ENCODE data around the gene PEG3. TPM values are rescaled to one million over a fixed set of nuclear protein-coding genes. Genes with fewer than 3 reads are reported as not detected.
"Not testable (repeated sequence)": the region's sequence is repeated elsewhere in the genome, so short reads cannot be mapped to it uniquely, and the experiment has no call there.

The PEG3 gene
- total and polyA plus RNA-seq, 2 of the 13 experiments (the other 11 are each of a cell fraction or from before 2014, with no cell fraction given), result 217 to 394 TPM

DNA sequence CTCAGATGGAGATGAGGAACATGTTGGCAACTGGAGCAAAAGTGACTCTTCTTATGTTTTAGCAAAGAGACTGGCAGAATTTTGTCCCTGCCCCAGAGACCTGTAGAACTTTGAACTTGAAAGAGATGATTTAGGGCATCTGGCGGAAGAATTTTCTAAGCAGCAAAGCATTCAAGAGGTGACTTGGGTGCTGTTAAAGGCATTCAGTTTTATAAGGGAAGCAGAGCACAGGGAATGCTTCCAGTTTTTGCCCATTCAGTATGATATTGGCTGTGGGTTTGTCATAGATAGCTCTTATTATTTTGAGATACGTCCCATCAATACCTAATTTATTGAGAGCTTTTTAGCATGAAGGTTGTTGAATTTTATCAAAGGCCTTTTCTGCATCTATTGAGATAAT is 11.8 kb upstream of the PEG3 start:
- POLR2A ChIA-PET; H3K27me3 ChIP-seq (ENCODE audit: control insufficient read depth in 1 of 2, insufficient read depth in 2 of 2, low read length in 2 of 2); H4K20me1 ChIP-seq (ENCODE audit: insufficient read depth, low read length); H2AFZ ChIP-seq (ENCODE audit: low read length); CTCF ChIA-PET (ENCODE audit: low intra/inter-chr PET ratio, low total read pairs); H3K36me3 ChIP-seq (replicated peaks in 1 of 2; ENCODE audit: control insufficient read depth in 1 of 2, insufficient read depth in 2 of 2, low read length in 2 of 2); H3K9ac ChIP-seq (ENCODE audit: insufficient read depth, low read depth, low read length); ATAC-seq; intact Hi-C loops (cut with micrococcal nuclease; ENCODE audit: unreplicated experiment); in situ Hi-C loops (cut with HindIII; ENCODE audit: extremely low pct_ligation_motif_present, low pct_unique_long_range_greater_than_20kb); H3K27ac ChIP-seq (ENCODE audit: extremely low read length, insufficient read depth, low read length); BruUV-seq (replicated peaks); H3K79me2 ChIP-seq (ENCODE audit: insufficient read depth, low read length); DNase-seq (ENCODE audit: low spot score); H3K4me3 ChIP-seq (replicated peaks in 1 of 3; ENCODE audit: insufficient read depth in 1 of 3, low read depth in 2 of 3, low read length in 3 of 3); FAIRE-seq; H3K4me2 ChIP-seq (ENCODE audit: low read depth, low read length): not testable (repeated sequence)
- 81% methylated on average over 2 of the region's 2 CpGs for WGBS (ENCODE audit: low lambda C conversion rate)
- peaks cover 29% of the 10 kb centered on the region; the same call in 1 of the 2 replicates for H3K9me3 ChIP-seq (ENCODE audit: low read length)
- peaks cover 28% of the 10 kb centered on the region for H3K4me1 ChIP-seq (ENCODE audit: insufficient read depth, low read length)
- peak; percentile 95; the same call in 1 of the 2 replicates for TF ChIP-seq ZNF841 (CRISPR knock-in tag; IDR thresholded peaks at IDR 0.05; ENCODE audit: borderline replicate concordance)

DNA sequence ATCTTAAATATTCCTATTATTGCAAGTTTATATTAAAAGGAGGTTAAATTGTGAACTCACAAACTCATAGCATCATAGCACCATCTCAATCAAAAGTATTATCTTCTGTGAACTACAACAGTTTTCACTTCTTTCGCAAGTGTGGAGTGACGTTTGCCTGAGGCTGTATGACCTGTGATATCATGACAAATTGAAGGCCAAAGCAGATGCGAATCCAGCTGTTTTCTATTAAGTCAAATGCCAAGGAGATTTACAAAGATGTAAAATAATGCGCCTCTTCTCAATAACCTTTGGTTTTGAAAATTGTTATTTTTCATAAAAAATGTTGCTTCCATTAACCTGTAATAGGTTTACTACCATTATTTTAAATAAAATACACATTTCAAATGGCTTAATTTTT is 7.6 kb upstream of the PEG3 start:
- Histone ChIP-seq H3K4me3 (replicated peaks in 1 of 3; ENCODE audit: insufficient read depth in 1 of 3, low read depth in 2 of 3, low read length in 3 of 3) (no peak overlapping the region), H2AFZ (ENCODE audit: low read length) (no peak overlapping the region), H3K9ac (ENCODE audit: insufficient read depth, low read depth, low read length) (no peak overlapping the region), H3K27ac (ENCODE audit: extremely low read length, insufficient read depth, low read length) (no peak overlapping the region), H3K27me3 (ENCODE audit: control insufficient read depth in 1 of 2, insufficient read depth in 2 of 2, low read length in 2 of 2) (no peaks in the 10 kb centered on the region), H3K36me3 (replicated peaks in 1 of 2; ENCODE audit: control insufficient read depth in 1 of 2, insufficient read depth in 2 of 2, low read length in 2 of 2) (0 out of 5 replicates have a peak, but pooled peaks cover 0 to 5% of the 10 kb centered on the region in 2 experiments), H4K20me1 (ENCODE audit: insufficient read depth, low read length) (no peaks in the 10 kb centered on the region), H3K4me2 (ENCODE audit: low read depth, low read length) (no peak overlapping the region), H3K4me1 (ENCODE audit: insufficient read depth, low read length) (peaks cover 39% of the 10 kb centered on the region), H3K79me2 (ENCODE audit: insufficient read depth, low read length) (peaks cover 23% of the 10 kb centered on the region), H3K9me3 (ENCODE audit: low read length) (peaks cover 10% of the 10 kb centered on the region; the same call in 1 of the 2 replicates)
- DNase-seq (ENCODE audit: low spot score) (no peak), FAIRE-seq (no peak), ATAC-seq (no peak)
- in situ Hi-C loops (cut with HindIII; ENCODE audit: extremely low pct_ligation_motif_present, low pct_unique_long_range_greater_than_20kb) (no loop called here), intact Hi-C loops (cut with micrococcal nuclease; ENCODE audit: unreplicated experiment) (no loop called here)
- 77% methylated on average over 4 of the region's 4 CpGs for WGBS (ENCODE audit: low lambda C conversion rate)
- BruUV-seq (replicated peaks), result no TSS peak
- TF ChIP-seq EHMT2 (IDR thresholded peaks at IDR 0.05; ENCODE audit: borderline replicate concordance, low read depth, low read length), result no peak
- no peak for TF ChIP-seq NFE2L2 (IDR thresholded peaks at IDR 0.05; ENCODE audit: low read length)
- TF ChIP-seq MTF1 (CRISPR knock-in tag; IDR thresholded peaks at IDR 0.05), result no peak
- no peak for TF ChIP-seq MLLT10 (CRISPR knock-in tag; IDR thresholded peaks at IDR 0.05)
- TF ChIP-seq, protein P1, sequence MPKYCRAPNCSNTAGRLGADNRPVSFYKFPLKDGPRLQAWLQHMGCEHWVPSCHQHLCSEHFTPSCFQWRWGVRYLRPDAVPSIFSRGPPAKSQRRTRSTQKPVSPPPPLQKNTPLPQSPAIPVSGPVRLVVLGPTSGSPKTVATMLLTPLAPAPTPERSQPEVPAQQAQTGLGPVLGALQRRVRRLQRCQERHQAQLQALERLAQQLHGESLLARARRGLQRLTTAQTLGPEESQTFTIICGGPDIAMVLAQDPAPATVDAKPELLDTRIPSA (CRISPR knock-in tag; IDR thresholded peaks at IDR 0.05; ENCODE audit: borderline replicate concordance), result no peak
- TF ChIP-seq, protein P2, sequence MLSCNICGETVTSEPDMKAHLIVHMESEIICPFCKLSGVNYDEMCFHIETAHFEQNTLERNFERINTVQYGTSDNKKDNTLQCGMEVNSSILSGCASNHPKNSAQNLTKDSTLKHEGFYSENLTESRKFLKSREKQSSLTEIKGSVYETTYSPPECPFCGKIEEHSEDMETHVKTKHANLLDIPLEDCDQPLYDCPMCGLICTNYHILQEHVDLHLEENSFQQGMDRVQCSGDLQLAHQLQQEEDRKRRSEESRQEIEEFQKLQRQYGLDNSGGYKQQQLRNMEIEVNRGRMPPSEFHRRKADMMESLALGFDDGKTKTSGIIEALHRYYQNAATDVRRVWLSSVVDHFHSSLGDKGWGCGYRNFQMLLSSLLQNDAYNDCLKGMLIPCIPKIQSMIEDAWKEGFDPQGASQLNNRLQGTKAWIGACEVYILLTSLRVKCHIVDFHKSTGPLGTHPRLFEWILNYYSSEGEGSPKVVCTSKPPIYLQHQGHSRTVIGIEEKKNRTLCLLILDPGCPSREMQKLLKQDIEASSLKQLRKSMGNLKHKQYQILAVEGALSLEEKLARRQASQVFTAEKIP (CRISPR knock-in tag; IDR thresholded peaks at IDR 0.05; ENCODE audit: borderline replicate concordance), result no peak
- TF ChIP-seq SCMH1 (CRISPR knock-in tag; IDR thresholded peaks at IDR 0.05; ENCODE audit: borderline replicate concordance), result no peak
- TF ChIP-seq, protein P3, sequence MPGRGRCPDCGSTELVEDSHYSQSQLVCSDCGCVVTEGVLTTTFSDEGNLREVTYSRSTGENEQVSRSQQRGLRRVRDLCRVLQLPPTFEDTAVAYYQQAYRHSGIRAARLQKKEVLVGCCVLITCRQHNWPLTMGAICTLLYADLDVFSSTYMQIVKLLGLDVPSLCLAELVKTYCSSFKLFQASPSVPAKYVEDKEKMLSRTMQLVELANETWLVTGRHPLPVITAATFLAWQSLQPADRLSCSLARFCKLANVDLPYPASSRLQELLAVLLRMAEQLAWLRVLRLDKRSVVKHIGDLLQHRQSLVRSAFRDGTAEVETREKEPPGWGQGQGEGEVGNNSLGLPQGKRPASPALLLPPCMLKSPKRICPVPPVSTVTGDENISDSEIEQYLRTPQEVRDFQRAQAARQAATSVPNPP (CRISPR knock-in tag; IDR thresholded peaks at IDR 0.05), result no peak
- TF ChIP-seq IRX3 (CRISPR knock-in tag; IDR thresholded peaks at IDR 0.05; ENCODE audit: borderline replicate concordance, low read depth), result no peak
- no peak for TF ChIP-seq ZBTB7B (CRISPR knock-in tag; IDR thresholded peaks at IDR 0.05)
- TF ChIP-seq ZSCAN30 (CRISPR knock-in tag; IDR thresholded peaks at IDR 0.05), result no peak
- POLR2A ChIA-PET, result no interaction called here
- CTCF ChIA-PET (ENCODE audit: low intra/inter-chr PET ratio, low total read pairs), result no interaction called here

Measured in HepG2 (cell line).